Trophoblast cell (in vitro differentiated cells and primary cell): Measurements from ENCODE around the gene LHX2.

Source experiments
- DNase-seq, 2 donors: peaks; one replicate each; pipeline ENCODE4 v3.0.0-alpha.2; 2016
- H2AFZ ChIP-seq: 2 replicates; pipeline ENCODE4 v1.6.1; 2013; ENCODE audit warnings: low read length, moderate library complexity, mild to moderate bottlenecking; ENCODE audit not compliant: insufficient read depth, poor library complexity
- H2AK5ac ChIP-seq: 2 replicates; pipeline ENCODE4 v1.6.1; 2013; ENCODE audit warnings: mild to moderate bottlenecking, low read length
- H2BK120ac ChIP-seq: 2 replicates; pipeline ENCODE4 v1.6.1; 2013; ENCODE audit warnings: low read length, mild to moderate bottlenecking, moderate library complexity; ENCODE audit not compliant: insufficient read depth, poor library complexity
- H2BK12ac ChIP-seq: 2 replicates; pipeline ENCODE4 v1.6.1; 2013; ENCODE audit warnings: mild to moderate bottlenecking, low read length, moderate library complexity
- H2BK5ac ChIP-seq: 2 replicates; pipeline ENCODE4 v1.6.1; 2013; ENCODE audit warnings: low read length, low read depth, moderate library complexity, mild to moderate bottlenecking; ENCODE audit not compliant: poor library complexity
- H3K14ac ChIP-seq: 2 replicates; pipeline ENCODE4 v1.6.1; 2013; ENCODE audit warnings: mild to moderate bottlenecking, low read length
- H3K18ac ChIP-seq: 2 replicates; pipeline ENCODE4 v1.6.1; 2013; ENCODE audit warnings: mild to moderate bottlenecking, low read length
- H3K23ac ChIP-seq: 2 replicates; pipeline ENCODE4 v1.6.1; 2013; ENCODE audit warnings: low read length
- H3K27ac ChIP-seq: 2 replicates; pipeline ENCODE4 v1.5.1; 2013; ENCODE audit warnings: low read depth, mild to moderate bottlenecking, inconsistent platforms, low read length, moderate library complexity
- H3K27me3 ChIP-seq: 2 replicates; pipeline ENCODE4 v1.6.1; 2013; ENCODE audit warnings: inconsistent platforms, mild to moderate bottlenecking, low read length, moderate library complexity; ENCODE audit not compliant: insufficient read depth
- H3K36me3 ChIP-seq, 2 experiments: 1 replicate in 1 of 2; 2 replicates in 1 of 2; pipeline ENCODE4 v1.6.1; 2013; ENCODE audit warnings: low read length in 2 of 2, mild to moderate bottlenecking in 2 of 2, moderate library complexity in 1 of 2; ENCODE audit not compliant: insufficient read depth in 2 of 2, control insufficient read depth in 1 of 2
- H3K4ac ChIP-seq: 2 replicates; pipeline ENCODE4 v1.6.1; 2013; ENCODE audit warnings: low read depth, mild to moderate bottlenecking, low read length, moderate library complexity
- H3K4me1 ChIP-seq, 2 experiments: 1 replicate in 1 of 2; 2 replicates in 1 of 2; pipeline ENCODE4 v1.6.1; 2013; ENCODE audit warnings: low read length in 2 of 2, mild to moderate bottlenecking in 2 of 2, moderate library complexity in 1 of 2; ENCODE audit not compliant: insufficient read depth in 2 of 2, control insufficient read depth in 1 of 2
- H3K4me2 ChIP-seq: 2 replicates; pipeline ENCODE4 v1.6.1; 2013; ENCODE audit warnings: inconsistent platforms, mild to moderate bottlenecking, low read length, moderate library complexity
- H3K4me3 ChIP-seq: 2 replicates; pipeline ENCODE4 v1.5.1; 2013; ENCODE audit warnings: mild to moderate bottlenecking, low read depth, low read length, inconsistent platforms
- H3K79me1 ChIP-seq: one replicate; pipeline ENCODE4 v1.6.1; 2013; ENCODE audit warnings: low read length
- H3K79me2 ChIP-seq: 2 replicates; pipeline ENCODE4 v1.6.1; 2013; ENCODE audit warnings: low read length, mild to moderate bottlenecking; ENCODE audit not compliant: control insufficient read depth, insufficient read depth, poor library complexity
- H3K9ac ChIP-seq: 2 replicates; pipeline ENCODE4 v1.6.1; 2013; ENCODE audit warnings: mild to moderate bottlenecking, low read length
- H3K9me3 ChIP-seq: 2 replicates; pipeline ENCODE4 v1.6.1; 2013; ENCODE audit warnings: low read depth, mild to moderate bottlenecking, control low read depth, inconsistent platforms, low read length; ENCODE audit not compliant: insufficient read depth
- H4K12ac ChIP-seq: 2 replicates; pipeline ENCODE4 v1.6.1; 2013; ENCODE audit warnings: low read depth, mild to moderate bottlenecking, low read length, moderate library complexity
- H4K8ac ChIP-seq: 2 replicates; pipeline ENCODE4 v1.6.1; 2013; ENCODE audit warnings: low read depth, mild to moderate bottlenecking, low read length, moderate library complexity
- H4K91ac ChIP-seq: one replicate; pipeline ENCODE4 v1.6.1; 2013; ENCODE audit warnings: low read depth, mild to moderate bottlenecking, low read length, moderate library complexity
- WGBS: extraction: QIAGEN DNeasy Blood & Tissue Kit; methylation state at CpG from one replicate; pipeline ENCODE4 v1.1.7; 2013; ENCODE audit warnings: missing lambda C conversion rate; ENCODE audit not compliant: insufficient read length, insufficient coverage; ENCODE audit errors: extremely low coverage; 5-methylcytosine and 5-hydroxymethylcytosine counted together

LHX2 gene

GRCh38 chr9:124009531-124010217 is 1.9 kb upstream of the LHX2 start:
- H3K79me1 ChIP-seq = no peaks in the 10 kb centered on the region
- peaks cover 1% of the 10 kb centered on the region for H3K9me3 ChIP-seq
- H3K4me1 ChIP-seq = peaks cover 13 to 26% of the 10 kb centered on the region in 2 experiments
- no peak overlapping the region for H2AK5ac ChIP-seq
- H3K36me3 ChIP-seq = no peaks in the 10 kb centered on the region
- H3K4me3 ChIP-seq = peak overlapping the region; percentile 16
- no peak overlapping the region for H3K4me2 ChIP-seq
- H3K27ac ChIP-seq = no peak overlapping the region
- H4K12ac ChIP-seq = no peak overlapping the region
- H2BK120ac ChIP-seq = no peak overlapping the region
- no peak overlapping the region for H3K18ac ChIP-seq
- H3K27me3 ChIP-seq = peaks cover 87% of the 10 kb centered on the region
- DNase-seq = no peak
- no peak overlapping the region for H3K9ac ChIP-seq
- no peak overlapping the region for H2BK12ac ChIP-seq
- H4K8ac ChIP-seq = no peak overlapping the region
- no peak overlapping the region for H3K23ac ChIP-seq
- no peaks in the 10 kb centered on the region for H3K79me2 ChIP-seq
- H4K91ac ChIP-seq = no peak overlapping the region
- WGBS = no CpG with 5 or more reads among the region's 29 CpGs
- no peak overlapping the region for H3K14ac ChIP-seq
- H3K4ac ChIP-seq = no peak overlapping the region
- no peak overlapping the region for H2AFZ ChIP-seq
- no peak overlapping the region for H2BK5ac ChIP-seq

- Histone ChIP-seq H4K91ac (no peak overlapping the region), H3K79me1 (no peaks in the 10 kb centered on the region), H4K8ac (no peak overlapping the region), H3K4me1 (peaks cover 13 to 26% of the 10 kb centered on the region in 2 experiments), H3K4ac (no peak overlapping the region), H3K27me3 (peaks cover 89% of the 10 kb centered on the region), H3K4me2 (no peak overlapping the region), H4K12ac (no peak overlapping the region), H3K27ac (no peak overlapping the region), H3K9ac (no peak overlapping the region), H2AFZ (no peak overlapping the region), H3K36me3 (no peaks in the 10 kb centered on the region), H2BK120ac (no peak overlapping the region), H2BK12ac (no peak overlapping the region), H2AK5ac (no peak overlapping the region), H3K18ac (no peak overlapping the region), H2BK5ac (no peak overlapping the region), H3K23ac (no peak overlapping the region), H3K9me3 (peaks cover 1% of the 10 kb centered on the region), H3K14ac (no peak overlapping the region), H3K4me3 (no peak overlapping the region), H3K79me2 (no peaks in the 10 kb centered on the region)
- no peak for DNase-seq
- no CpG with 5 or more reads among the region's 9 CpGs for WGBS
Measured at GRCh38 chr9:124010303-124010664, 1.3 kb upstream of the LHX2 start.

GRCh38 chr9:124010665-124011321 is 775 bp upstream of the LHX2 start:
- H3K27me3 ChIP-seq = peaks cover 89% of the 10 kb centered on the region
- no peak overlapping the region for H3K23ac ChIP-seq
- no peak overlapping the region for H3K14ac ChIP-seq
- H2BK5ac ChIP-seq = no peak overlapping the region
- H4K8ac ChIP-seq = no peak overlapping the region
- H3K4me1 ChIP-seq = peaks cover 17 to 26% of the 10 kb centered on the region in 2 experiments
- H3K9ac ChIP-seq = no peak overlapping the region
- H2AFZ ChIP-seq = no peak overlapping the region
- WGBS = no CpG with 5 or more reads among the region's 34 CpGs
- H3K9me3 ChIP-seq = peaks cover 1% of the 10 kb centered on the region
- H3K4ac ChIP-seq = no peak overlapping the region
- H3K36me3 ChIP-seq = no peaks in the 10 kb centered on the region
- no peaks in the 10 kb centered on the region for H3K79me1 ChIP-seq
- no peaks in the 10 kb centered on the region for H3K79me2 ChIP-seq
- H2AK5ac ChIP-seq = no peak overlapping the region
- H3K4me2 ChIP-seq = peak overlapping the region; percentile 57
- H3K27ac ChIP-seq = no peak overlapping the region
- no peak overlapping the region for H4K91ac ChIP-seq
- H4K12ac ChIP-seq = no peak overlapping the region
- DNase-seq = peak; percentile 52 to 66
- H3K4me3 ChIP-seq = no peak overlapping the region
- H3K18ac ChIP-seq = no peak overlapping the region
- no peak overlapping the region for H2BK120ac ChIP-seq
- H2BK12ac ChIP-seq = no peak overlapping the region

GRCh38 chr9:124012368-124013301 is 1.1 kb downstream of the LHX2 start:
- whole genome bisulfite sequencing = no CpG with 5 or more reads among the region's 83 CpGs
- no peaks in the 10 kb centered on the region for H3K79me2 ChIP-seq
- no peak overlapping the region for H2BK5ac ChIP-seq
- no peak overlapping the region for H3K23ac ChIP-seq
- no peak overlapping the region for H3K4me3 ChIP-seq
- no peak overlapping the region for H3K14ac ChIP-seq
- no peak overlapping the region for H3K9ac ChIP-seq
- H4K8ac ChIP-seq = no peak overlapping the region
- no peak overlapping the region for H2BK12ac ChIP-seq
- H2AFZ ChIP-seq = no peak overlapping the region
- H3K4me2 ChIP-seq = peak overlapping the region; percentile 61
- peaks cover 94% of the 10 kb centered on the region for H3K27me3 ChIP-seq
- H3K4ac ChIP-seq = no peak overlapping the region
- no peak overlapping the region for H4K91ac ChIP-seq
- DNase-seq = peak in 1 of 2 donors; percentile 33
- H4K12ac ChIP-seq = no peak overlapping the region
- H2AK5ac ChIP-seq = no peak overlapping the region
- no peaks in the 10 kb centered on the region for H3K79me1 ChIP-seq
- H2BK120ac ChIP-seq = no peak overlapping the region
- H3K4me1 ChIP-seq = peaks cover 24 to 26% of the 10 kb centered on the region in 2 experiments
- no peak overlapping the region for H3K18ac ChIP-seq
- H3K9me3 ChIP-seq = peaks cover 1% of the 10 kb centered on the region
- H3K27ac ChIP-seq = no peak overlapping the region
- no peaks in the 10 kb centered on the region for H3K36me3 ChIP-seq
